NOMO-1 treated with DMSO at 0.1 percent for 48 hours (cell line): ENCODE measurements around the gene OR5AU1.

Source experiments
- DNase-seq: peaks from one replicate; lab custom pipeline; 2025; ENCODE audit not compliant: unreplicated experiment; lab: John Stamatoyannopoulos, UW

The OR5AU1 gene

DNA sequence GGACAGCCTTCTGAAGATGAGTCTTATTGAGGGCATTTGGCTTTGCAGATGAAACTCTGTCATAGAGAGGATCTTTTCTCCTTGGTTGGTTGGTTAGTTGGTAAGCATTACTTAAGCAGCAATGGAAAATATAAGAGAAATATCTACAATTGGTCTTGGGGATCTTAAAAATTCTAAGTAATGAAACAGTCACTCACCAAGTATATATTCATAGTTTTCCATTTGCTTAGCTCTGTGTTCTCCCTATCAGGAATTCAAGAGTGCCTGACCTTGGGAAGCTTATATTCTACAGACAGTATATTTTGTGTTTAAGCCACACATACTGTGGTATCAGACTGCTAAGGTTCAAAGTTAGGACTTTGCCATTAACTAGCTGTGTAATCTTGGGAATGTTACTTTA is at the start of gene OR5AU1:
OR5AU1 (minus strand) TSS at position 101 of the 400 bp plus-strand sequence. CDS start 191 bp downstream, outside the sequence.
- no peak for DNase-seq

DNA sequence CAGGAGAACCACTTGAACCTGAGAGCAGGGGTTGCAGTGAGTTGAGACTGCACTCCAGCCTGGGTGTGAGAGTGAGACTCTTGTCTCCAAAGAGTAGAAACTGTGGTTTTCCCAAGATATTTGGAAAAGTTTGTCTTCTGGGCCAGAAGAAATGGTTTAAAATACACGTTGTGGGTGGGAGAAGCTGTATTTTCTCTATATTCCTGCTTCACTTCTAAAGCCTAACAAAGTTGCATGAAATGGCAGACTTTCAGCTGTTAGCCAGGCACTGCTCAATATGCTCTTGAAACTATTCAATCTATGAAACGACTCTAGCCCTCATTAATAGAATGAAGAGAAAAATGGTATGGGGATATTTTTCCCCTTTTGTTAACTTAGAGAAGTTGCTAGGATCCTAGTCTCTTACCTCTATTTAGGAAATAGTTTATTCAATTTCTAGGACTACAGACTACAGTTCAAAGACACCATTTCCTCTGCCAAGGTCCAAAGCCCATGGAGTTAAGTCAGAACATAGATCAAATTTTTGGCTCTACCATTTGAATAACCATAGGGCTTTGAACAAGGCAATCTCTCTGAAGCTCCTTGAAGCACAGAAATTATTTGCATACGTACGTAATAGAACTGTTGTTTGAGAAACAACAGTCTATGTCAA is 49.3 kb upstream of the OR5AU1 start:
- DNase-seq, result no peak

- no peak for DNase-seq
These were observed 48.5 kb upstream of the OR5AU1 start for GRCh38 chr14:21204167-21205025.

GRCh38 chr14:21203470-21204166 is 47.8 kb upstream of the OR5AU1 start:
- DNase-seq, result no peak

GRCh38 chr14:21202463-21203358 is 46.8 kb upstream of the OR5AU1 start:
- peak; percentile 31 for DNase-seq

- no peak for DNase-seq
These were observed 46.0 kb upstream of the OR5AU1 start for GRCh38 chr14:21201732-21202462.

DNA sequence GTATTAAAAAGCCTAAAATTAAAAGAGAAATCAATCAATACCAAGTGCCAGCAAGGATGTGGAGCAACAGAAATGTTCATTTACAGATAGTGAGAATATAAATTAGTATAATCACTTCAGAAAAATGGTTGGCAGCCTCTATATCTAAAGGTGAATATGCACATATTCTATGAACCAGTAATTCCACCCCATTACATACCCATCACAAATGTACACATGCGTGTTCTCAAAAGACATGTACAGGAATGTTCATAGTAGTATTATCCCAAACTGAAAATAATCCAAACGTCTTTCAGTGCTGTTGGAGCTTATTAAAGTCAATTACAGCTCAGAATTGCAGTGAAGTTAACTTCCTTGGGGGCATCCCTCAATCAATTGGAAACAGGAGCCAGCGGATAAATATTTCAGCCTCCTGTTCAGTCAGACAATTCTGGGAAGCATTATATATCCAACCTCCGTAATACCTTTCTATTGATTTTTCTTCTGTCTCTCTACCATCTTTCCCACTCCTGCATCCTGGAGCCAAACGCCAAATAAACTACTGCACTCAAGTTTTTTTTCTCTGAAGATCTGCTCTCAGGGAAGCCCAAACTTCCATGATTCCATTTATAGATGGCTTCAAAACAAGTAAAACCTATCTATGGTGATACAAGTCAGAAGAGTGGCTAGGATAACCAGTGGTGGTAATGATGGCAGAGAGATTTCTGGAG is 45.0 kb upstream of the OR5AU1 start:
- DNase-seq, result no peak

GRCh38 chr14:21199611-21200560 is 44.0 kb upstream of the OR5AU1 start:
- DNase-seq, result no peak

DNA sequence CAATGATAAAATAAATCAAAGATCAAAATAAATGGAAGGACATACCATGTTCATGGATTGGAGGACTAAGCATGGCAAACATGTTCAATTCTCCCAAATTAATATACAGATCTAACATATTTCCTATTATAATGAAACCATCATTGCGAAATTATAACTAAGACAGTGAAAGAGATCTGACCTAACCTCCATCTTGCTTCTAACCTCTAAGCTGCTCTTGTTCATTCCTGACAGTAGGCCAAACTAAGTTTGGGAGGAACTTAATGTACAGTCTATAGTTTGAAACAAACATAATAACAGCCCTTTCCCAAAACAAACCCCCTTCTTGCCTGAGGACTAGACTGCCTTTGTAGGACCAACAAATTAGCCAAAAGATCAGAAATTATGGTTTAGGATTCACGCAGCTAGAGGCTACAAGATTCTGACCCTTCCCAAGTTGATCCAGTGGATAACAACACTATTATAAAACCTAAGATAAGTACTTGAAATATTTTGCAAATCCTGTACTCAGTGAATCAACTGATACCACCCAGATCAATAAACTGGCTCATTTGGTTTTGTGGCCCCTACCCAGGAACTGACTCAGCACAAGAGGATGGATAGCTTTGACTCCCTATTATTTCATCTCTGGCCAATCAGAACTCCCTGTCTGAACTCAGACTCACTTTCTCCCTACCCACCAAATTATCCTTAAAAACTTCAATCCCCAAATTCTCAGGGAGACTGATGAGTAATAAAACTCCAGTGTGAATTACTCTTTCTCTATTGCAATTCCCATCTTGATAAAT is 41.7 kb upstream of the OR5AU1 start:
- no peak for DNase-seq

DNA sequence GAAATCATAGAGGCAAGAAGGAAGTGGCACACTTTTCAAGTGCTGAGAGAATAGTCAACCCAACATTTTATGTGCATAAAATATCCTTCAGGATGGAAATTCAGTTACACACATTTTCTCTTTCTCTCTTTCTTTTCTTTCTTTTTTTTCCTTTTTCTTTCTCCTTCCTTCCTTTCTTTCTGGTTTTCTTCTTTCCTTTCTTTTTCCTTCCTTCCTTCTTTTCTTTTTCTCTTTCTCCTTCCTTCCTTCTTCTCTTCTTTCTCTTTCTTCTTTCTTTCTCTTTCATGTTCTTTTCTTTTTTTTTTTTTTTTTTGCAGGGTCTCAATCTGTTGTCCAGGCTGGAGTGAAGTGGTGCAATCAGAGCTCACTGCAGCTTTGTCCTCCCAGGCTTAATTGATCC is 38.7 kb upstream of the OR5AU1 start:
- DNase-seq, result no peak

DNA sequence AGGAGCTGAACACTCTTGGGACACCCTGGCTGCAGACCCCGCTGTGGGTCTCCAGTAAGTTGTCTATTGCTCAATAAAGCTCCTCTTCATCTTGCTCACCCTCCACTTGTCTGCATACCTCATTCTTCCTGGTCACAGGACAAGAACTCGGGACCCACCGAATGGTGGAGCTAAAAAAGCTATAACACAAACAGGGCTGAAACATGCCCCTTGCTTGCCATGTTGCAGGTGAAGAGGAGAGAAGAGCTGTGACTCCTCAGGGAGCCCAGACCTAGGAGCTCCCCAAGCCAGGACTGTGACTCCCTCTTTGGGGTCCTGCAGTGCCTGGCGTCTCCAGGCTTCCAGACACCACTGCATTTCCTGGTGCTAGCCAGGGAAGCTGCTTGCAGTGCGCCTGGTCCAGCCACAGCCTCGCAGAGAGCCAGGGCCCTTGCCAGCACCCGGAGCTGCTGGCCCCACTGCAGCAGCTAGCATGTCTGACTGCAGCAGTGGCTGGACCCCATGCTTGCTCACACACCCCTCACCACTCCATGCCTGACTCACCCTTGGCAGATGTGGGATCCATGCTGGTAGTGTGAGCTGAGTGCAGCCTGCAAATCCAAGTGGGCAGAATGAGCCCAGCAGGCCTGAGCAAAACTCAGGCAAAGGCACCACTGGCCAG is 37.1 kb upstream of the OR5AU1 start:
- DNase-seq, result no peak

DNA sequence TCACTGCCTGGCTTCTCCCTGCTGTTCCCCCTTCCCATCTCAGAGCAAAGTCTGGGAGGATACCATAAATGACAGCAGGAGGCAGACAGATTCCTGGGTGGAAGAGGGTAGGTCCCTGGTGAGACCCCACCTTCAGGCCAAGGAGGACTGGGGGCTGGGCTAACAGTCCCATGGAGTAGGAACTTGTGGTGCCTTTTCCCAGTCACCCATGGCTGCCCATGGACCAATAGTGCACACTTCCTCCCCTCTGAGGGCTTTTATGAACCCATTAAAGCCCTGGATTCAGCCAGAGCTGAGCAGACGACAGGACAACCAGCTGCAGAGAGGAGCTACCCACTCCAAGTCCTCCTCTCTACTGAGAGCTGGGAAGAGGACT is 36.6 kb upstream of the OR5AU1 start:
- no peak for DNase-seq

- peak; percentile 82 for DNase-seq
These were observed 36.1 kb upstream of the OR5AU1 start for GRCh38 chr14:21191809-21192446.

DNA sequence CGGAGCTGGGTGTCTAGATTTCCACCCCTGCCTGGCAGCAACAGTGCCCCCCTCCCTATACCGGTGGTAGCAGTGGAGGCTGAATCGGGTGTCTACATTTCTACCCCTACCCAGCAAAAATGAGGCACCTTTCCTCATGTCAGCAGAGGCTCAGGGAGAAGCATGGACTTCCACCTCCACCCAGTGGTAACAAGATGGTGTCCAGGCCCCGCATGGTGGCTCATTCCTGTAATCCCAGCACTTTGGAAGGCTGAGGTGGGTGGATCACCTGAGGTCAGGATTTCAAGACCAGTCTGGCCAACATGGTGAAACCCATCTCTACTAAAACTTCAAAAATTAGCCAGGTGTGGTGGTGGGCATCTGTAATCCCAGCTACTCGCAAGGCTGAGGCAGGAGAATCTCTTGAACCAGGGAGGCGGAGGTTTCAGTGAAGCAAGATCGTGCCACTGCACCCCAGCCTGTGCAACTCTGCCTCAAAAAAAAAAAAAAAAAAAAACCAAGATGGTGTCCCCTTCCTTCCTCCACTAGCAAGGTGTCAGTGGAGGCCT is 35.5 kb upstream of the OR5AU1 start:
- no peak for DNase-seq

DNA sequence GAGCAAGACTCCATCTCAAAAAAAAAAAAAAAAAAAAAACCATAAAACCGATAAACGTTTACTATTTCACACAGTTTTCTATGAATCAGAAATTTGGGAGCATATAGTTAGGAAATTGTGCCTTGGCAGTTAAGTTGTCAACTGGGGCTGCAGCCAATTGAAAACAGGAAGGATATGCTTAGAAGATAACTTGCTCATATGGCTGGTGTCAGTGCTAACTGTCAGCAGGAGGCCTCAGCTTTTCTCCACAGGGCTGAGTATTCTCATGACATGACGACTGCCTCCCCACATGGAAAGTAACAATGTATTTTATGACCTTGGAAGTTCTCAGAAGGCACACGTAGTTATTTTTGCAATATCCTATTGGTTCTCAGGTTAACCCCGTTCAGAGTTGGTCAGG is 29.6 kb upstream of the OR5AU1 start:
- peak; percentile 68 for DNase-seq

DNA sequence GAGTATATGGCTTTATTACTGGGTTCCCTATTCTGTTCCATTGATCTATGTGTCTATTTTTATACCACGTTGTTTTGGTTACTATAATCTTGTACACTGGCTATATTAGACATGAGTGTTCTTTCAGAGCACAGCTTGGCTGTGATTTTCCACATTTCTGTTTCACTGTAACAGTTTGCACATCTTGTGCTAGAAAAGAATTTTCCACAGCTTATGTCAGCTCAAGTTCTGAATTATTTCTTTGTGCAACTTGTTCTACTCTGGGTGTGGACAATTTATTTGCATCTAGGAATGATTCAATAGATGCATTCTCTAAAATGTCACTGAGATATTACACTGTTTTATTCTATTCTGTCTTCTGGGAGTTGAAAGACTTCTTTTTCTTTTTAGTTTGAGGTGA is 28.4 kb upstream of the OR5AU1 start:
- DNase-seq, result no peak
